ENCODE measurements around the gene ZNF200. TPM values are rescaled to one million over a fixed set of nuclear protein-coding genes. Genes with fewer than 3 reads are reported as not detected.
"Not testable (repeated sequence)": the region's sequence is repeated elsewhere in the genome, so short reads cannot be mapped to it uniquely, and the experiment has no call there.

ZNF200 gene
- total RNA-seq, 4 donors from 2014 or later, result 4.3 to 10.1 (median 4.6) TPM

GRCh38 chr16:3202903-3203539, 31.9 kb downstream of the ZNF200 start:
- Histone ChIP-seq H3K4me3 (no peak overlapping the region), H3K9me3 (peaks cover 0 to 30% (median 11%) of the 10 kb centered on the region in 3 donors), H3K36me3 (no peaks in the 10 kb centered on the region), H3K27me3 (peaks cover 0 to 58% (median 0%) of the 10 kb centered on the region in 4 donors), H3K4me1 (no peaks in the 10 kb centered on the region), H3K27ac (no peak overlapping the region)
- intact Hi-C loops (cut with DNase I), result no loop called here
- WGBS, 2 donors, result 59 to 72% methylated on average over 3 of the region's 6 CpGs
- no peak for DNase-seq
- TF ChIP-seq POLR2A (IDR thresholded peaks at IDR 0.05), result no peak
- no peak for TF ChIP-seq CTCF (IDR thresholded peaks at IDR 0.05)

GRCh38 chr16:3198334-3199072, 36.5 kb downstream of the ZNF200 start:
- no peak for TF ChIP-seq CTCF (IDR thresholded peaks at IDR 0.05)
- no peak for TF ChIP-seq POLR2A (IDR thresholded peaks at IDR 0.05)
- intact Hi-C loops (cut with DNase I), result no loop called here

GRCh38 chr16:3197694-3198333, 37.1 kb downstream of the ZNF200 start:
- H3K9me3 ChIP-seq; H3K27ac ChIP-seq; H3K36me3 ChIP-seq; H3K4me1 ChIP-seq; DNase-seq; intact Hi-C loops (cut with DNase I); H3K4me3 ChIP-seq: not testable (repeated sequence)
- 50 to 76% methylated on average over 3 of the region's 3 CpGs for WGBS, 2 donors
- H3K27me3 ChIP-seq, result peaks cover 0 to 86% (median 11%) of the 10 kb centered on the region in 4 donors

More at GRCh38 chr16:3198334-3199072, 36.5 kb downstream of the ZNF200 start:
- Histone ChIP-seq H3K36me3 (no peaks in the 10 kb centered on the region), H3K27me3 (peaks cover 0 to 84% (median 6%) of the 10 kb centered on the region in 4 donors), H3K9me3 (no peaks in the 10 kb centered on the region), H3K27ac (no peak overlapping the region), H3K4me3 (no peak overlapping the region), H3K4me1 (no peaks in the 10 kb centered on the region)
- DNase-seq, result no peak
- 84% methylated on average over 13 of the region's 13 CpGs for WGBS, 2 donors

GRCh38 chr16:3195975-3196374, 39.0 kb downstream of the ZNF200 start:
- Histone ChIP-seq H3K4me3 (no peak overlapping the region), H3K4me1 (peaks cover 0 to 10% (median 0%) of the 10 kb centered on the region in 3 donors), H3K27ac (no peak overlapping the region), H3K27me3 (peaks cover 0 to 93% (median 28%) of the 10 kb centered on the region in 4 donors), H3K36me3 (no peaks in the 10 kb centered on the region), H3K9me3 (peaks cover 0 to 7% (median 0%) of the 10 kb centered on the region in 3 donors)
- intact Hi-C loops (cut with DNase I), result no loop called here
- no peak for DNase-seq
- 64 to 83% methylated on average over 8 to 9 of the region's 10 CpGs for WGBS, 2 donors
- no peak for TF ChIP-seq CTCF (IDR thresholded peaks at IDR 0.05)
- no peak for TF ChIP-seq POLR2A (IDR thresholded peaks at IDR 0.05)

- no peak for DNase-seq
- H3K36me3 ChIP-seq, result no peaks in the 10 kb centered on the region
- H3K27ac ChIP-seq, result no peak overlapping the region
- peaks cover 0 to 18% (median 0%) of the 10 kb centered on the region in 3 donors for H3K4me1 ChIP-seq
- no peak overlapping the region for H3K4me3 ChIP-seq
- TF ChIP-seq CTCF (IDR thresholded peaks at IDR 0.05), result no peak
- no peak for TF ChIP-seq POLR2A (IDR thresholded peaks at IDR 0.05)
- 88 to 92% methylated on average over 2 to 5 of the region's 20 CpGs for WGBS, 2 donors
- intact Hi-C loops (cut with DNase I), result no loop called here
- peaks cover 0 to 95% (median 39%) of the 10 kb centered on the region in 4 donors for H3K27me3 ChIP-seq
- peaks cover 0 to 7% (median 0%) of the 10 kb centered on the region in 3 donors for H3K9me3 ChIP-seq
Observed at GRCh38 chr16:3194792-3195191, 40.2 kb downstream of the ZNF200 start.
